K562 (cell line): Measurements from ENCODE around the gene PRRC2C. TPM values are rescaled to one million over a fixed set of nuclear protein-coding genes. Genes with fewer than 3 reads are reported as not detected.

Experiments used
- ATAC-seq: fragments of 200-7000 bp; cut with Tn5 transposase; 3 replicates; pipeline ENCODE4 v1.9.1; 2020; ENCODE audit warnings: moderate library complexity
- BruUV-seq: library from RNA; stranded (reverse); fragments of 400-500 nt; replicated peaks from 2 replicates; lab custom pipeline; 2021; lab: Mats Ljungman, UMichigan
- CTCF ChIA-PET: fragments of 300-600 bp; formaldehyde crosslinking; extraction: SDS; loops from one replicate; lab custom pipeline; 2021; ENCODE audit warnings: low intra/inter-chr PET ratio; lab: Yijun Ruan, JAX
- POLR2A ChIA-PET: fragments of 300-600, 350-650 bp; sonication (Branson Sonifier 250); formaldehyde crosslinking; extraction: SDS; loops from one replicate; lab custom pipeline; 2021; ENCODE audit warnings: antibody characterized with exemption, inconsistent platforms; lab: Yijun Ruan, JAX
- DNase-seq, 4 experiments: peaks; one replicate each; pipeline versions ENCODE4 v3.0.0 to v3.0.0-alpha.2; 2011 to 2018; ENCODE audit warnings: low spot score in 3 of 4, mixed read lengths in 3 of 4; ENCODE audit errors: extremely low read depth in 1 of 4
- FAIRE-seq: peaks from 2 replicates; lab custom pipeline; 2011; peaks lifted over from hg19 to GRCh38; lab: Jason Lieb, UNC
- H2AFZ ChIP-seq: 2 replicates; pipeline ENCODE4 v1.6.0; 2011; ENCODE audit warnings: low read depth, low read length, control low read depth, inconsistent platforms
- H3K27ac ChIP-seq: fragments of 200-600 bp; 3 replicates; pipeline ENCODE4 v1.8.0; 2011; ENCODE audit warnings: low read depth, mild to moderate bottlenecking, control low read depth, inconsistent platforms, low read length, moderate library complexity, mixed read lengths; ENCODE audit errors: extremely low read depth
- H3K27me3 ChIP-seq, 2 experiments: fragments of 300-600 bp in 1 of 2; 2 replicates in 1 of 2; 3 replicates in 1 of 2; pipeline versions ENCODE4 v1.6.0 to v1.8.0; 2011; ENCODE audit warnings: inconsistent platforms in 2 of 2, low read length in 2 of 2, mild to moderate bottlenecking in 1 of 2, mixed read lengths in 1 of 2, moderate library complexity in 1 of 2; ENCODE audit not compliant: control insufficient read depth in 2 of 2, insufficient read depth in 2 of 2
- H3K36me3 ChIP-seq: fragments of 300-600 bp; 3 replicates; pipeline ENCODE4 v1.8.0; 2011; ENCODE audit warnings: mild to moderate bottlenecking, low read length, inconsistent platforms; ENCODE audit not compliant: control insufficient read depth, insufficient read depth
- H3K4me1 ChIP-seq, 2 experiments: fragments of 200-600 bp in 1 of 2; replicated peaks in 1 of 2; 2 replicates in 1 of 2; 3 replicates in 1 of 2; pipeline versions ENCODE4 v1.5.1 to v1.8.0; 2011; ENCODE audit warnings: inconsistent platforms in 2 of 2, low read length in 2 of 2, mild to moderate bottlenecking in 1 of 2, mixed read lengths in 1 of 2, moderate library complexity in 1 of 2; ENCODE audit not compliant: control insufficient read depth in 2 of 2, insufficient read depth in 2 of 2
- H3K4me2 ChIP-seq: 2 replicates; pipeline ENCODE4 v1.6.1; 2011; ENCODE audit warnings: low read length, control low read depth, inconsistent platforms, mixed read lengths; ENCODE audit not compliant: insufficient read depth
- H3K4me3 ChIP-seq: fragments of 200-600 bp; sonication (generic), shearing (Covaris generic); 2 replicates; pipeline ENCODE4 v1.5.1; 2016; ENCODE audit warnings: control low read depth, inconsistent platforms
- H3K79me2 ChIP-seq: fragments of 200-600 bp; 3 replicates; pipeline ENCODE4 v1.8.0; 2011; ENCODE audit warnings: low read length, inconsistent platforms; ENCODE audit not compliant: control insufficient read depth, insufficient read depth
- H3K9ac ChIP-seq, 2 experiments: 2 replicates each; pipeline versions ENCODE4 v1.6.0 to v1.6.1; 2011; ENCODE audit warnings: low read depth in 2 of 2, low read length in 2 of 2, control low read depth in 1 of 2, inconsistent platforms in 1 of 2, mild to moderate bottlenecking in 1 of 2, mixed read lengths in 1 of 2; ENCODE audit not compliant: insufficient read depth in 1 of 2
- H3K9me1 ChIP-seq: one replicate; pipeline ENCODE4 v1.6.0; 2011; ENCODE audit warnings: inconsistent platforms, mild to moderate bottlenecking, low read length, moderate library complexity; ENCODE audit not compliant: control insufficient read depth, insufficient read depth
- H3K9me3 ChIP-seq: replicated peaks from 2 replicates; pipeline ENCODE4 v1.5.1; 2011; ENCODE audit warnings: low read depth, low read length, inconsistent platforms; ENCODE audit not compliant: control insufficient read depth, insufficient read depth
- H4K20me1 ChIP-seq: replicated peaks from 2 replicates; pipeline ENCODE4 v1.6.1; 2011; ENCODE audit warnings: low read length, inconsistent platforms, mixed read lengths; ENCODE audit not compliant: control insufficient read depth, insufficient read depth
- KDM4B ChIP-seq, 2 experiments: fragments of 450-650 bp in 1 of 2; sonication (generic) in 1 of 2; IDR thresholded peaks; 2 replicates each; pipeline ENCODE4 v1.6.1; 2016 to 2017; ENCODE audit warnings: borderline replicate concordance in 2 of 2, antibody characterized with exemption in 1 of 2, low read depth in 1 of 2, mild to moderate bottlenecking in 1 of 2
- LEF1 ChIP-seq: fragments of 450-650 bp; IDR thresholded peaks from 2 replicates; pipeline ENCODE4 v1.6.1; 2016; ENCODE audit warnings: mild to moderate bottlenecking
- NR2F6 ChIP-seq: fragments of 450-650 bp; formaldehyde crosslinking; IDR thresholded peaks from 2 replicates; pipeline ENCODE4 v1.4.0; 2020; ENCODE audit warnings: mild to moderate bottlenecking
- WGBS: fragments of 100-300 bp; shearing (Covaris generic); methylation state at CpG from one replicate; pipeline ENCODE4 v1.1.6; 2016; ENCODE audit warnings: low coverage, mixed read lengths; ENCODE audit not compliant: insufficient coverage; ENCODE audit errors: missing lambda C conversion rate; 5-methylcytosine and 5-hydroxymethylcytosine counted together
- in situ Hi-C: fragments of 300-500 bp; cut with MboI; formaldehyde crosslinking; loops from 4 replicates; pipeline ENCODE4 v1.15.0; 2018; ENCODE audit warnings: inconsistent platforms, mixed read lengths
- intact Hi-C: fragments of 100-400 bp; cut with micrococcal nuclease; formaldehyde crosslinking; loops from 2 replicates; pipeline ENCODE4 v1.14.2; 2022
- polyA plus RNA-seq, 8 experiments: library from polyadenylated mRNA; depleted of rRNA in 4 of 8; stranded (reverse) in 5 of 8; unstranded in 3 of 8; fragments of >200 nt; fragmentation: Nextera tagmentation in 2 of 8; fragmentation: Illumina TruSeq in 1 of 8; extraction: Ambion mirVana in 2 of 8; extraction: Trizol in 1 of 8; gene quantifications; 2 replicates each; pipeline versions ENCODE4 v1.2.1 to v1.2.3, GENCODE V29; 2011 to 2014; ENCODE audit warnings: inconsistent platforms in 1 of 8, missing spikeins in 1 of 8
- total RNA-seq, 7 experiments: library from RNA; depleted of rRNA in 6 of 7; stranded (reverse); fragments of >200 nt in 6 of 7; fragmentation: Illumina TruSeq in 2 of 7; extraction: Trizol in 2 of 7; gene quantifications; 2 replicates each; pipeline versions ENCODE4 v1.2.1 to v1.2.3, GENCODE V29; 2011 to 2021; ENCODE audit warnings: low replicate concordance in 1 of 7
- TF ChIP-seq, protein P1 (sequence below): fragments of 200-800 bp; sonication (Bioruptor generic); IDR thresholded peaks from 2 replicates; pipeline ENCODE4 v1.6.1; 2017; ENCODE audit warnings: missing genetic modification characterization, missing compliant biosample characterization
- TF ChIP-seq, protein P2 (sequence below), 2 experiments: fragments of 250-450 bp in 1 of 2; fragments of 450-650 bp in 1 of 2; sonication (Bioruptor Pico) in 1 of 2; IDR thresholded peaks; 2 replicates each; pipeline versions ENCODE4 v1.6.1 to v1.8.0; 2016 to 2021; ENCODE audit warnings: mild to moderate bottlenecking in 2 of 2, moderate library complexity in 2 of 2, missing compliant biosample characterization in 1 of 2, missing genetic modification characterization in 1 of 2
- TF ChIP-seq, protein P3 (sequence below): fragments of 250-450 bp; sonication (Bioruptor Pico); IDR thresholded peaks from 2 replicates; pipeline ENCODE4 v1.8.0; 2021; ENCODE audit warnings: borderline replicate concordance, mild to moderate bottlenecking, moderate library complexity; ENCODE audit not compliant: poor library complexity, severe bottlenecking

The PRRC2C gene
- total and polyA plus RNA-seq, 9 of the 15 experiments (the other 6 are each of a cell fraction or from before 2014, with no cell fraction given), result 61.9 to 237 (median 105) TPM

DNA sequence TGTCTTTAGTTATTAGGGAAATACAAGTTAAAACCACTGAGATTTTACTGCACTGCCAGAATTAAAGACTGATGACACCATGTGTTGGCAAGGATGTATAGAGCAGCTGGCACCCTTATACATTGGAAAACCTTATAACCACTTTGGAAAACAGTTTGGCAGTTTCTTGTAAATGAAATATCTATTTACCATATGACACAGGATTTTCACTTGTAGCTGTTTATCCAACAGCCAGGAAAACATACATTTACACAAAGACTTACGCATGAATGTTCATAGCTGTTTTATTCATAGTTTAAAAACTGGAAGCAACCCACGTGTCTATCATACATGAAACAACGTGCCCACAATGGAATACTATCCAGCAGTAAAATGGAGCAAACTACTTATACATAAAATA lies 45.3 kb downstream of the PRRC2C start:
- no peak overlapping the region for H3K4me2 ChIP-seq
- CTCF ChIA-PET, result no interaction called here
- no peaks in the 10 kb centered on the region for H3K27me3 ChIP-seq
- H3K79me2 ChIP-seq, result no peaks in the 10 kb centered on the region; the same call in 2 of the 3 replicates
- TF ChIP-seq, protein P1, sequence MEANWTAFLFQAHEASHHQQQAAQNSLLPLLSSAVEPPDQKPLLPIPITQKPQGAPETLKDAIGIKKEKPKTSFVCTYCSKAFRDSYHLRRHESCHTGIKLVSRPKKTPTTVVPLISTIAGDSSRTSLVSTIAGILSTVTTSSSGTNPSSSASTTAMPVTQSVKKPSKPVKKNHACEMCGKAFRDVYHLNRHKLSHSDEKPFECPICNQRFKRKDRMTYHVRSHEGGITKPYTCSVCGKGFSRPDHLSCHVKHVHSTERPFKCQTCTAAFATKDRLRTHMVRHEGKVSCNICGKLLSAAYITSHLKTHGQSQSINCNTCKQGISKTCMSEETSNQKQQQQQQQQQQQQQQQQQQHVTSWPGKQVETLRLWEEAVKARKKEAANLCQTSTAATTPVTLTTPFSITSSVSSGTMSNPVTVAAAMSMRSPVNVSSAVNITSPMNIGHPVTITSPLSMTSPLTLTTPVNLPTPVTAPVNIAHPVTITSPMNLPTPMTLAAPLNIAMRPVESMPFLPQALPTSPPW, result no peak
- TF ChIP-seq LEF1, result no peak
- no peak for TF ChIP-seq KDM4B (IDR thresholded peaks at IDR 0.05; ENCODE audit: borderline replicate concordance in 2 of 2, low read depth in 1 of 2)
- TF ChIP-seq, protein P2, sequence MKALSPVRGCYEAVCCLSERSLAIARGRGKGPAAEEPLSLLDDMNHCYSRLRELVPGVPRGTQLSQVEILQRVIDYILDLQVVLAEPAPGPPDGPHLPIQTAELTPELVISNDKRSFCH (CRISPR knock-in tag; IDR thresholded peaks at IDR 0.05), result no peak
- TF ChIP-seq, protein P2 (tag; IDR thresholded peaks at IDR 0.05), result no peak
- no peak for TF ChIP-seq NR2F6
- TF ChIP-seq, protein P3, sequence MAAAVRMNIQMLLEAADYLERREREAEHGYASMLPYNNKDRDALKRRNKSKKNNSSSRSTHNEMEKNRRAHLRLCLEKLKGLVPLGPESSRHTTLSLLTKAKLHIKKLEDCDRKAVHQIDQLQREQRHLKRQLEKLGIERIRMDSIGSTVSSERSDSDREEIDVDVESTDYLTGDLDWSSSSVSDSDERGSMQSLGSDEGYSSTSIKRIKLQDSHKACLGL (CRISPR knock-in tag), result no peak
- FAIRE-seq (no peak), ATAC-seq (no peak), DNase-seq (no peak)
- H3K9me1 ChIP-seq, result no peaks in the 10 kb centered on the region
- intact Hi-C loops, result no loop called here
- in situ Hi-C loops, result no loop called here
- 73% methylated on average over 3 of the region's 3 CpGs for WGBS
- POLR2A ChIA-PET, result interaction anchor here (0.7 to 2.2 kb wide), 5 partner anchors 9 to 18 kb away, joined by 3 to 12 read pairs (median 3); no protein-coding TSS in a partner anchor
- peaks cover 95% of the 10 kb centered on the region for H3K36me3 ChIP-seq
- H3K4me1 ChIP-seq, result no peaks in the 10 kb centered on the region
- no peak overlapping the region for H3K9ac ChIP-seq
- H2AFZ ChIP-seq, result no peak overlapping the region
- no TSS peak for BruUV-seq
- no peaks in the 10 kb centered on the region for H3K9me3 ChIP-seq
- H3K27ac ChIP-seq, result no peak overlapping the region
- H3K4me3 ChIP-seq, result no peak overlapping the region
- H4K20me1 ChIP-seq, result no peaks in the 10 kb centered on the region
